Measurements from ENCODE around the gene KSR1.

KSR1 gene

DNA sequence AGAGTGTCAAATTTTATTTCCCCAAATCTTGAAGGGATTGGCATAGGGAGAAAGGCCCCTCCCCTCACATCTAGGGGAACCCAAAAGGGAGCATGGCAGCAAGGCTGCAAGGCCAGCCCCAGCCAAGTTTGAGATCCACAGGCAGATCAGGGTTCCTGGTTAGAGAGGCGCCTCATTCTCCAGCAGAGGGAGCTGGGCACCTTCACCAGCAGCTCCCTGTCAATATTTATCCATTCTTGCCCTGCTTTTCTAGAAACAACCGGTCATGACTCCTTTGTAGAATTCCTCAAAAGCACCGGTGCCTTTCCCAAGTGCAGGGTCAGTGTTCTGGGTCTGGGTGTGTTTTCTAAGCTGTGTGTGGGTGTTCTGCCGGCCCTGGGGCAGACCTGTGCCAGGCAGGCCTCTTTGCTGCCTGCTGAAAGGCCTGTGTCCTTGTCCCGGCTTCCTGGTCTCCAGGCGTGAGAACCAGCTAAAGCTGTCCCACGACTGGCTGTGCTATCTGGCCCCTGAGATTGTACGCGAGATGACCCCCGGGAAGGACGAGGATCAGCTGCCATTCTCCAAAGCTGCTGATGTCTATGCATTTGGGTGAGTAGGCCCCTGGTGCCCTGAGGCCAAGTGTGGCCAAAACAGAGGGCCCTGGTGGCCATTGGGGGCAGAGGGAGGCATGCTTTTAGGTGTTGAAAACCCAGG lies 153.5 kb downstream of the KSR1 start:
- Histone ChIP-seq H3K4me2 (ENCODE audit: low read length) (no peak overlapping the region), H3K79me2 (ENCODE audit: control insufficient read depth, insufficient read depth, low read length) (no peaks in the 10 kb centered on the region), H2BK5ac (ENCODE audit: low read length) (no peak overlapping the region), H3K27me3 (ENCODE audit: insufficient read depth, low read length, poor library complexity) (no peaks in the 10 kb centered on the region), H3K4me1 (ENCODE audit: control insufficient read depth, low read depth, low read length) (no peaks in the 10 kb centered on the region), H2BK120ac (ENCODE audit: low read depth, low read length) (no peak overlapping the region), H4K5ac (ENCODE audit: low read length) (no peak overlapping the region), H3K56ac (ENCODE audit: low read length) (no peak overlapping the region), H3K18ac (ENCODE audit: low read length) (no peak overlapping the region), H3K23ac (ENCODE audit: low read length) (no peak overlapping the region), H2AK5ac (ENCODE audit: low read length) (no peak overlapping the region), H3K36me3 (ENCODE audit: control insufficient read depth, insufficient read depth, low read length) (peaks cover 14% of the 10 kb centered on the region), H3K4me3 (ENCODE audit: low read length) (no peak overlapping the region), H2BK15ac (replicated peaks; ENCODE audit: low read depth) (no peak overlapping the region), H4K8ac (ENCODE audit: low read depth, low read length) (no peak overlapping the region), H3K9ac (ENCODE audit: low read length) (no peak overlapping the region), H3K27ac (ENCODE audit: low read depth, low read length) (no peak overlapping the region), H3K79me1 (ENCODE audit: low read length) (no peaks in the 10 kb centered on the region), H3K4ac (ENCODE audit: low read depth, low read length) (no peak overlapping the region)
- no CpG with 5 or more reads among the region's 11 CpGs for WGBS (ENCODE audit: extremely low coverage, insufficient coverage, low lambda C conversion rate)
- peak; percentile 49 for DNase-seq

GRCh38 chr17:27610304-27610677 lies 154.0 kb downstream of the KSR1 start:
- Histone ChIP-seq H3K36me3 (ENCODE audit: control insufficient read depth, insufficient read depth, low read length) (peaks cover 14% of the 10 kb centered on the region), H3K23ac (ENCODE audit: low read length) (no peak overlapping the region), H3K18ac (ENCODE audit: low read length) (no peak overlapping the region), H4K5ac (ENCODE audit: low read length) (no peak overlapping the region), H3K4me1 (ENCODE audit: control insufficient read depth, low read depth, low read length) (no peaks in the 10 kb centered on the region), H2BK15ac (replicated peaks; ENCODE audit: low read depth) (no peak overlapping the region), H2AK5ac (ENCODE audit: low read length) (no peak overlapping the region), H3K79me1 (ENCODE audit: low read length) (no peaks in the 10 kb centered on the region), H3K27ac (ENCODE audit: low read depth, low read length) (no peak overlapping the region), H4K8ac (ENCODE audit: low read depth, low read length) (no peak overlapping the region), H3K27me3 (ENCODE audit: insufficient read depth, low read length, poor library complexity) (no peaks in the 10 kb centered on the region), H3K4me3 (ENCODE audit: low read length) (no peak overlapping the region), H3K4me2 (ENCODE audit: low read length) (no peak overlapping the region), H3K4ac (ENCODE audit: low read depth, low read length) (no peak overlapping the region), H2BK5ac (ENCODE audit: low read length) (no peak overlapping the region), H3K79me2 (ENCODE audit: control insufficient read depth, insufficient read depth, low read length) (no peaks in the 10 kb centered on the region), H2BK120ac (ENCODE audit: low read depth, low read length) (no peak overlapping the region), H3K56ac (ENCODE audit: low read length) (no peak overlapping the region), H3K9ac (ENCODE audit: low read length) (no peak overlapping the region)
- WGBS (ENCODE audit: extremely low coverage, insufficient coverage, low lambda C conversion rate), result no CpG with 5 or more reads among the region's 4 CpGs
- no peak for DNase-seq

- WGBS (ENCODE audit: extremely low coverage, insufficient coverage, low lambda C conversion rate), result no CpG with 5 or more reads among the region's 3 CpGs
- H3K18ac ChIP-seq (ENCODE audit: low read length), result no peak overlapping the region
- no peak overlapping the region for H3K9ac ChIP-seq (ENCODE audit: low read length)
- DNase-seq, result no peak
- no peaks in the 10 kb centered on the region for H3K27me3 ChIP-seq (ENCODE audit: insufficient read depth, low read length, poor library complexity)
- no peak overlapping the region for H3K56ac ChIP-seq (ENCODE audit: low read length)
- H2BK120ac ChIP-seq (ENCODE audit: low read depth, low read length), result no peak overlapping the region
- no peak overlapping the region for H2BK15ac ChIP-seq (replicated peaks; ENCODE audit: low read depth)
- H3K79me1 ChIP-seq (ENCODE audit: low read length), result no peaks in the 10 kb centered on the region
- no peak overlapping the region for H3K23ac ChIP-seq (ENCODE audit: low read length)
- H3K4me1 ChIP-seq (ENCODE audit: control insufficient read depth, low read depth, low read length), result no peaks in the 10 kb centered on the region
- H3K4ac ChIP-seq (ENCODE audit: low read depth, low read length), result no peak overlapping the region
- H4K5ac ChIP-seq (ENCODE audit: low read length), result no peak overlapping the region
- H3K4me2 ChIP-seq (ENCODE audit: low read length), result no peak overlapping the region
- peaks cover 14% of the 10 kb centered on the region for H3K36me3 ChIP-seq (ENCODE audit: control insufficient read depth, insufficient read depth, low read length)
- no peak overlapping the region for H4K8ac ChIP-seq (ENCODE audit: low read depth, low read length)
- no peak overlapping the region for H3K4me3 ChIP-seq (ENCODE audit: low read length)
- H2AK5ac ChIP-seq (ENCODE audit: low read length), result no peak overlapping the region
- no peaks in the 10 kb centered on the region for H3K79me2 ChIP-seq (ENCODE audit: control insufficient read depth, insufficient read depth, low read length)
- H2BK5ac ChIP-seq (ENCODE audit: low read length), result no peak overlapping the region
- no peak overlapping the region for H3K27ac ChIP-seq (ENCODE audit: low read depth, low read length)
Measured at GRCh38 chr17:27612160-27612770, 156.0 kb downstream of the KSR1 start.

DNA sequence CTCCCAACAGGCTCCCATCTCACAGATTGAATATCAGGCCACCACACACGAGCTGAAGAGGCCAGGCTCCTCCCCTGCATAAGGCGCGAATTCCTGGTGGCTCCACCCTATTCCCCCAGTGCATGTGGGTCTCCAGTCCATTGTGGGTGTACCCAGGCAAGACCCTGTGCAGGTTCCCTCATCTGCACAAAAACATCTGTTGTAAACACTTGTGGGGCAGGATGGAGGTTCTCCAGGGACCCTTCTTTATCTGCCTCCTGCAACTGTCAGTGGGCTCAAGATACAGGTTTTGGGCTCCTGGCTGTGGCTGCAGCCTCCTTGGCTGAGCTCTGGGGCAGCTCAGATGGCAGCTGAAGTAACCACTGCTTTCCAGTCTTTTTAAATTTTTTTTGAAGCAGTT lies 157.2 kb downstream of the KSR1 start:
- no peaks in the 10 kb centered on the region for H3K79me2 ChIP-seq (ENCODE audit: control insufficient read depth, insufficient read depth, low read length)
- H3K4me2 ChIP-seq (ENCODE audit: low read length), result no peak overlapping the region
- H3K9ac ChIP-seq (ENCODE audit: low read length), result no peak overlapping the region
- no peak overlapping the region for H3K4me3 ChIP-seq (ENCODE audit: low read length)
- DNase-seq, result no peak
- H4K8ac ChIP-seq (ENCODE audit: low read depth, low read length), result no peak overlapping the region
- H3K79me1 ChIP-seq (ENCODE audit: low read length), result no peaks in the 10 kb centered on the region
- no peak overlapping the region for H3K56ac ChIP-seq (ENCODE audit: low read length)
- H2BK120ac ChIP-seq (ENCODE audit: low read depth, low read length), result no peak overlapping the region
- no peaks in the 10 kb centered on the region for H3K27me3 ChIP-seq (ENCODE audit: insufficient read depth, low read length, poor library complexity)
- H2BK15ac ChIP-seq (replicated peaks; ENCODE audit: low read depth), result no peak overlapping the region
- WGBS (ENCODE audit: extremely low coverage, insufficient coverage, low lambda C conversion rate), result no CpG with 5 or more reads among the region's 3 CpGs
- H3K4ac ChIP-seq (ENCODE audit: low read depth, low read length), result no peak overlapping the region
- H3K36me3 ChIP-seq (ENCODE audit: control insufficient read depth, insufficient read depth, low read length), result peaks cover 17% of the 10 kb centered on the region
- H2BK5ac ChIP-seq (ENCODE audit: low read length), result no peak overlapping the region
- no peak overlapping the region for H3K18ac ChIP-seq (ENCODE audit: low read length)
- H2AK5ac ChIP-seq (ENCODE audit: low read length), result no peak overlapping the region
- no peak overlapping the region for H3K23ac ChIP-seq (ENCODE audit: low read length)
- H3K4me1 ChIP-seq (ENCODE audit: control insufficient read depth, low read depth, low read length), result no peaks in the 10 kb centered on the region
- no peak overlapping the region for H3K27ac ChIP-seq (ENCODE audit: low read depth, low read length)
- H4K5ac ChIP-seq (ENCODE audit: low read length), result no peak overlapping the region

GRCh38 chr17:27615121-27615520 lies 158.9 kb downstream of the KSR1 start:
- no peaks in the 10 kb centered on the region for H3K4me1 ChIP-seq (ENCODE audit: control insufficient read depth, low read depth, low read length)
- H3K18ac ChIP-seq (ENCODE audit: low read length), result no peak overlapping the region
- H2BK15ac ChIP-seq (replicated peaks; ENCODE audit: low read depth), result no peak overlapping the region
- peaks cover 14% of the 10 kb centered on the region for H3K36me3 ChIP-seq (ENCODE audit: control insufficient read depth, insufficient read depth, low read length)
- no peak overlapping the region for H3K4me2 ChIP-seq (ENCODE audit: low read length)
- H3K27me3 ChIP-seq (ENCODE audit: insufficient read depth, low read length, poor library complexity), result no peaks in the 10 kb centered on the region
- no peak overlapping the region for H3K23ac ChIP-seq (ENCODE audit: low read length)
- no peak overlapping the region for H3K9ac ChIP-seq (ENCODE audit: low read length)
- DNase-seq, result no peak
- no peaks in the 10 kb centered on the region for H3K79me2 ChIP-seq (ENCODE audit: control insufficient read depth, insufficient read depth, low read length)
- H4K8ac ChIP-seq (ENCODE audit: low read depth, low read length), result no peak overlapping the region
- no peak overlapping the region for H4K5ac ChIP-seq (ENCODE audit: low read length)
- no peak overlapping the region for H2BK120ac ChIP-seq (ENCODE audit: low read depth, low read length)
- WGBS (ENCODE audit: extremely low coverage, insufficient coverage, low lambda C conversion rate), result no CpG with 5 or more reads among the region's 1 CpG
- H2AK5ac ChIP-seq (ENCODE audit: low read length), result no peak overlapping the region
- H3K27ac ChIP-seq (ENCODE audit: low read depth, low read length), result no peak overlapping the region
- no peak overlapping the region for H2BK5ac ChIP-seq (ENCODE audit: low read length)
- no peak overlapping the region for H3K56ac ChIP-seq (ENCODE audit: low read length)
- H3K79me1 ChIP-seq (ENCODE audit: low read length), result no peaks in the 10 kb centered on the region
- no peak overlapping the region for H3K4me3 ChIP-seq (ENCODE audit: low read length)
- no peak overlapping the region for H3K4ac ChIP-seq (ENCODE audit: low read depth, low read length)

- H2BK15ac ChIP-seq (replicated peaks; ENCODE audit: low read depth), result no peak overlapping the region
- no peak overlapping the region for H2BK120ac ChIP-seq (ENCODE audit: low read depth, low read length)
- WGBS (ENCODE audit: extremely low coverage, insufficient coverage, low lambda C conversion rate), result no CpG with 5 or more reads among the region's 4 CpGs
- no peaks in the 10 kb centered on the region for H3K4me1 ChIP-seq (ENCODE audit: control insufficient read depth, low read depth, low read length)
- H4K5ac ChIP-seq (ENCODE audit: low read length), result no peak overlapping the region
- no peak overlapping the region for H3K18ac ChIP-seq (ENCODE audit: low read length)
- no peak overlapping the region for H3K27ac ChIP-seq (ENCODE audit: low read depth, low read length)
- H3K4me3 ChIP-seq (ENCODE audit: low read length), result no peak overlapping the region
- H3K79me2 ChIP-seq (ENCODE audit: control insufficient read depth, insufficient read depth, low read length), result no peaks in the 10 kb centered on the region
- H3K27me3 ChIP-seq (ENCODE audit: insufficient read depth, low read length, poor library complexity), result no peaks in the 10 kb centered on the region
- no peak overlapping the region for H3K4me2 ChIP-seq (ENCODE audit: low read length)
- peaks cover 10% of the 10 kb centered on the region for H3K36me3 ChIP-seq (ENCODE audit: control insufficient read depth, insufficient read depth, low read length)
- H3K79me1 ChIP-seq (ENCODE audit: low read length), result no peaks in the 10 kb centered on the region
- no peak overlapping the region for H2AK5ac ChIP-seq (ENCODE audit: low read length)
- no peak overlapping the region for H3K56ac ChIP-seq (ENCODE audit: low read length)
- no peak for DNase-seq
- H3K4ac ChIP-seq (ENCODE audit: low read depth, low read length), result no peak overlapping the region
- no peak overlapping the region for H3K9ac ChIP-seq (ENCODE audit: low read length)
- H4K8ac ChIP-seq (ENCODE audit: low read depth, low read length), result no peak overlapping the region
- no peak overlapping the region for H3K23ac ChIP-seq (ENCODE audit: low read length)
- no peak overlapping the region for H2BK5ac ChIP-seq (ENCODE audit: low read length)
Measured at GRCh38 chr17:27616414-27616813, 160.2 kb downstream of the KSR1 start.
